GM18502 (cell line): ENCODE results near the gene MCF2L.

Experiments used
- ATAC-seq: cut with Tn5 transposase; IDR thresholded peaks from one replicate; pipeline ENCODE4 v1.9.1; 2021; ENCODE audit warnings: mild to moderate bottlenecking; ENCODE audit not compliant: unreplicated experiment, poor library complexity

Gene MCF2L

DNA sequence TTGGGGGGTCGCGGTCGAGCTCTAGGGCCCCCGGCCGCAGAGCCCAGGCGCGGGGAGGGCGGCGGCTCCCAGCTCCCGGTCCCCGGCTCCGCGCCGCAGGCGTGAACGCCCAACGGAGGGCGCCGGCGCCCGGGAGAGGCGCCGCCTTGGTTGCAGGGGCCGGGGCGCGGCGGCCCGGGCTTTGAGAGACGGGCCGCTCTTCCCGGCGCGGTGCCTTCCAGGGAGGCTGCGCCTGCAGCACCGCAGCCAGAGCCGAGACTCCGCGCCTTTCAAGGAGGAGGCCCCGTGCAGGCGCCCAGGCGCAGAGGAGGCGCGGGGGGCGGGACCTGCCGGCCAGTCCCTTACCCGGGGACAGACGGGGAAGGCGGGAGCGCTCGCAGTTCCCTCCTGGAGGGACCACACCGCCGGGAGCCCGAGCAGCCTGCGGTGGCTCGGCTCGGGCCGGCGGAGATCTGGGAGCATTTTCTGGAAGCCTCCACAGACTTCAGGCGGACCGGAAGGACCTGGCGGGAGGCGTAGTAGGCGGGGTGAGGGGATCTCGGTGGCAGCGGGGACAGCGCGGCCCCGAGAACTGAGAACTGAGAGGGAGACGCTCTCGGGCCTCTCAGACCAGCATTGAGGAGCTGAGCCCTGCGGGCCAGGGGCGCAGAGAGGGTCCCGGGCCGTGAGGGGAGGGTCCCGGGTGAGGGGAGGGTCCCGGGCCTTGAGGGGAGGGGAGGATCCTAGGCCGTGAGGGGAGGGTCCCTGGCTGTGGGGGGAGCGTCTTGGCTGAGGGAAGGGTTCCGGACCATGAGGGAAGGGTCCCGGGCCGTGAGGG, 25.5 kb upstream of the MCF2L start:
- peak; percentile 44 for ATAC-seq

DNA sequence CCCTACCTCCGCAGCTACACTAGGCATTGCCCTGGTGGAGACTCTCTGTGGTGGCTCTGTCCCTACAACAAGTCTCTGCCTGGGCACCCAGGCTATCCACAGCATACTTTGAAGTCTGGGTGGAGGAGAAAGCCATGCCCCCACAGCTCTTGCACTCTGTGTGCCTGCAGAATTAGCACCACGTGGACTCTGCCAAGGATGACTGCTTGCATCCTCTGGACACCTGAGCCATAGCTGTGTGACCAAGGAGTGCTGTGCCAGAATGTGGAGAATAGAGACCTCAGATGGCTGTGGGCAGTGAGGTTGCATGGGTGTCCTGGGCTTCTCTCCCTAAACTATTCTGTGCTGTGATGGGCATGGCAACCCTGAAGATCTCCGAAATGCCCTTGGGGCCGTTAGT, 21.2 kb upstream of the MCF2L start:
- ATAC-seq, result no peak

DNA sequence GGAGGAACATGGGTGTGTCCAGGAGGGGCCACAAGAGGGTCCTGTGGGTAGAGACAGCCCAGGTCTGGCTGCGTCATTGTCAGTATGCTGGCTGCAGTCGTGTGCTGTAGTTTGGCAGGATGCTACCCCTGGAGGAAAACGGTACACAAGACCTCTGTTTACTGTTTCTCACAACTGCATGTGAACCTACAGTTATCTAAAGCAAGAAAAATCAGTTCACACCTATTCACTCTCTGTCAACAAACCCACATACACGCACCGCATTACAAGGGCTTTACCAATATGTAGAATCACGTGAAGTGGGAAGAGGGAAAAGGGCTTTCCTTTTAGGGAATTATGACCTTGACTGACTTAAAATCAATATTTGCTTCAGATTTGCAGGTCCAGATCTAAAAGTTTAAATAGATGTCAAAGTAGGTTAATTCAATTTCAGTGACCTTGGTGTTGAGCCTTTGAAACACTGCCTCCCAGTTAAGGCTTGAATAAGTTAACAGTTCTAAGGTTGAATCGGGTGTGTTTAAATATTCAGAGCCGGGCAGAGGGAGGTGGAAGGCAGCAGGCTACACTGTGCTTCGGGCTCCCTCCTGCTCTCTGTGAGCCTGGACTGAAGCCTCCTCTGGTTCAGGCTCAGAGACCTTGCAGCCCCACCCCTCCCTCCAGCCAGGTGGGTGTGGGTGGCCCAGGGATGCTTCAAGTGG, 17.2 kb upstream of the MCF2L start:
- ATAC-seq, result no peak

- no peak for ATAC-seq
Observed at GRCh38 chr13:112952759-112953551, 16.1 kb upstream of the MCF2L start.

DNA sequence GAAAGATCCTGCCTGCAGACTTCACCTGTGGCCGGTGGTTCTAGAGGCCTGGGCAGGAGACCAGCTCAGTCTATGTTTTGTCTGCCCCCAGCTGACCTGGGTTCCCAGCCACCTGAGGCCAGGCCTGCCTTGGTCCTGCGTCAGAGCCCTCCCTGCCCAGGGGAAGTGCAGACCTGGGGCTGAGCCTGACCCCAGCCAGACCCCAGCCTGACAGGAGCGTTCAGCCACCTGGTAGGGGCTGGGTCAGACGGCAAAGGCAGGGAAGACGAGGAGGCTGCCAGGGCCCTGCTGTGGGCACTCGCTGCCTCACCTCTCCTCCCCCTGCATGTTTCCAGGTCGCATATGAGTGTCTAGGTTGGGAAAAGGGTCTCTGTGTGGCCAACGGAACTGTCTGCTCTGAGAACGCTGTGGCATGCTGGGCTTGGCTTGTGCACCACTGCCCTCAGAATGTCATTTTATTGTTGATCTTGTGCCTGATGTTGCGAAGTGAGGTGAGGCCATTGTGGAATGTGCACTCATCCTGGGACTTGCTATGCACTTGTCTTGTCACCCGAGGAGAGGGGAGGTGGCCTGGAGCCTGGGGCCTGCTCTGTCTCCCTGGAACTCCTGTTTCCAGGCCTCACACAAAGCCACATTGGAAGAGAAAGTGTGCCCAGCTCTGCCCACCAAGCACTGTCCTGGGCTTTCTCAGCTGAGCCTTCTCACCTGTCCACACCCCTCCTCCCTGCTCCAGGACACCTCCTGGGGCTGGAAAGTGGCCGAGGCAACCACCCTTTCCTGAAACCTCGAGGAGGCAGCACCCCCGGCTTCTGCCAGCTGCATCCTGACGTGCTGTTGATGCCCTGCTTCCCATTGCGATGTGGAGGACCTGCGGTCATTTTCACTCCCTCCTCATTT, 15.2 kb upstream of the MCF2L start:
- ATAC-seq, result no peak

GRCh38 chr13:112954488-112955270, 14.3 kb upstream of the MCF2L start:
- ATAC-seq, result no peak

GRCh38 chr13:112955271-112955937, 13.6 kb upstream of the MCF2L start:
- ATAC-seq, result no peak

DNA sequence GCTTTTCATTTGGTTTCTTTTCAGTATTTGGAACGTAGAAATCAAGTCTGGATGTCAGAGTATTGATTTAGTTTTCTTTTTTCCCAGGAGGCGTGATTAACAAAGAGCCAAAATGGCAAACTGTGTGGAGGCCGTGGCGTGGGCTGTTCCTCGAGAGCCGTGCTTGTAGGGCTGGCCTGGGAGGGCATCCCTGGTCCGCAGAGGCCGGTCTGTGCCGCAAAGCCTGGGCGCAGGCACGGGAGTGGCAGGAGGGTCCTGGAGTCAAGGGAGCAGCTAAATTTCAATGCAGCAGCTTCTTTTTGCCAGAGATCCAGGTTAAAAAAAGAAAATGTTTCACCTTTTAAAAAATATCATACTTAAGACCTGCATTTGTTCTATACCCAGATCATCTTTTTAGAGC, 13.1 kb upstream of the MCF2L start:
- no peak for ATAC-seq

GRCh38 chr13:112956571-112957294, 12.3 kb upstream of the MCF2L start:
- ATAC-seq, result no peak

DNA sequence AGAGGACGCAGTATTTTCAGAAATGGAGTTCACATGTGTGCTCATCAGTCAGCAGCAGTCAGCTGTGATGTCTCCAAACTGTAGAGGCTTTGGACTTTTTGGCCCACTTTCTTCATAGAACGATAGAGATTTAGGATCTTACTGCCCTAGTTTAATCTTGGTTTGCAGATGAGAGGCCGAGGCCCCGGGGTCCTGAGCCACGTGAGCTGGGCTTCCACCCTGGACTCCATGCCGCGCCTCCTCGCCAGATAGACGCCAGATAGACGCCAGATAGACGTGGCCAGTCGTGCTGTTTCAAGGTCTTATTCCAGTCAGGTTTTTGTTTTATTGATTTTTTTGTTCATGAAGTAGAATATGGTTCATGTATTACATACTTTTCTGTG, 11.7 kb upstream of the MCF2L start:
- ATAC-seq, result no peak

GRCh38 chr13:112958127-112958989, 10.7 kb upstream of the MCF2L start:
- no peak for ATAC-seq

DNA sequence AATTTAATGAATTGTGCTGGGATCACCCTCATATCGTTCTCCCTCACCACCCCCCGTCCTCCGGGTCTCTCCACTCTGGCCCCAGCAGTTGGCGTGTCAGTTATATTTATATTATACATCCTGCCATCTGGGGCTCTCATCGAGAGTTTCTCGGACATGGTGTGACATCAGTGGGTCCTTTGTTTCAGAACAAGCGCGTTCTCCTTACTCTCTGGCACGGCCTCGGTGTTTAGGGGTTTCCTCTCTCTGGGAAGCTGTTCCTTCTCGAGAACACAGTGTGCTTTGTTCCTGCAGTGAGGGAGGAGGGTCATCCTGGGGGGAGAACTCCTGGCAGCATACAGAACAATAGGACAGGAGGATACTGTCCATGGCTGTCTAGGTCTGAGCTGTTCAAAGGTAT, 9.8 kb upstream of the MCF2L start:
- ATAC-seq, result no peak

DNA sequence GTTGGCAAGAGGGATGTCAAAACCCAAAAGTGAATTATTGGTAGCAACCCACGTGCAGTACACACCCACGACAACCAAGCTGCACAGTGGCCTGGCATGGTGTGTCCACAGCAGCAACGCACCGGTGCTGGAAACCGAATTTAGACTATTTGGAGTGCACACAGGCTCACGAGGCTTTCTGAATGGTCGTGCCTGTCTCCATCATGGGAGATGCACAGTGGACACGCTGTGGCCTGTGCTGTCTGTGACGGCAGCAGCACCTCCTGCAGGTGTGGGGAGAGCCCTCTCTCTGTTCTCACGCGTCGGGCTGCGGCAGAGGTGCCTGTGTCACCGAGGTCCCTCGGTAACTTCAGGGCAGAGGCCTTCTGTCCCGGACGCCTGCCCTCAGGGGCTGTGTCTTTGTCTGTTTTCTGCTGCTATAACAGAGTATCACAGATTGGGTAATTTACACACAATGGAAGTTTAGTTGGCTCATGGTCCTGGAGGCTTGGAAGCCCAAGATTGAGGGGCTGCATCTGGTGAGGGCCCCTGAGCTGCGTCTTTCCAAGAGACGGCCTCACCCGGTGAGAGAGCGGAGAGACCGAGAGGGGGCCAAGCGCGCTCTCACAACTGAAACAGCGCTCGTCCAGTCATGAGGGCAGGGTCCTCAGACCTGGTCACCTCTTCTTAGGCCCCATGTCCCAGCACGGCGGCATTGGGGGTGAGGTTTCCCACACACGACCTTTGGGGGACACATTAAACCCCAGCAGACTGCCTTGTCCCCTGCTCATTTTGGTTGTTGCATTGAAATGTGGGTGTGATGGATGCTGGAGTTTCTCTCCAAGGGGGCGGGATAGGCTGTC, 9.1 kb upstream of the MCF2L start:
- ATAC-seq, result no peak

DNA sequence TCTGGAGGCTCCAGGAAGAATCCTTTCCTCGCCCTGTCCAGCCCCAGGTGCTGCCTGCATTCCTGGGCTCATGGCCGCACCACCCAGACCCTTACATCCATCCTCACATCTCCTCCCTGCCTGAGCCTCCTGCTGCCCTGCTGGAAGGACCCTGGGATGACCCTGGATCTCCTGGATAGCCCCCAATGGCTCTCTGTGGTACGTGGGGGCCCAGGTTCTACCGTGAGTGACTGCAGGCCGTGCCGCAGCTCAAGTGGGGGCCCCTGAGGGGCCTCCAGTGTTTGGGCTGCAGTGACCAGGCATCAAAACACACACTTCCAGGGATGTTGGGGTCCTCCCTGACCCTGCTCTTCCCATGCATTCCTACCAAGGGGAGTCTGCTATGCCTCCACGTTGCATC, 8.3 kb upstream of the MCF2L start:
- ATAC-seq, result no peak

DNA sequence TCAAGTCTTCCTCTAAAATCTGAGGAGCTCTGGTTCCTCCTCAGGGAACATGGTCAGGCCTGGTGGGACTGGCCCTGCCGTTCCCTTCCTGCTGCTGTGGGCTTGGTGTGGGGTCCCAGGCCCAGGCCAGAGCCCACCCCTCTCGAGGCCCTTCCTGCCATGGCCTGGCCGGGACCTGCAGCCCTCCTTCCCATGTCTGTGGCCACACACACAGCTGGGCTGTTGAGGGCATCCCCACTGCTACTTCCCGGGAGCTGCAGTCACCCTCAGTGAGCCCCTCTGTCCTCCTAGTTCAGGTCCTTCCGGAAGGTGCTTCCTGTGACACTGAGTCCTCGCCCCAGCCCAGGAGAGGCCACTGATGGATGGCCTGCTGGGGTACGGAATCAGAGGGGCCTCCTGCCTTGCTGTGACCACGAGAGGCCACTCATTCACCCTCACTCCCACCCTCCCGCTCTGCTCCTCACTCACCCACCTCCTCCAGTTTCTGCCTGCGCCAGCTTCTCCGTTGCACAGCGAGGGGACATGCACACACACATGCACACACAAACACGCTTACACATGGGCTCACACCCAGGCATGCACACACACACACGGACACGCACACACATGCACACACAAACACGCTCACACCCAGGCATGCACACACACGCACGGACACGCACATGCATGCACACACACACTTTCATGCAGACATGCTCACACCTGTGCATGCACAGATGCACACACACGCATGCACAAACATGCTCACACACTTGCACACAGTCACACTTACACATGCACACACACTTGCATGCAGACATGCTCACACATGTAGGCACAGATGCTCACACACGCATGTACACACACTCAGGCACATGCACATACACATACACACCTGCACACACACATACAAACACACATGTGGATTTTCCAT, 7.3 kb upstream of the MCF2L start:
- no peak for ATAC-seq
